NCI-H748 (cell line): ENCODE results near the gene AFF3.
A peak's percentile ranks its signal among the peaks of the same experiment; 100 is the strongest.
"Not testable (repeated sequence)": the region's sequence is repeated elsewhere in the genome, so short reads cannot be mapped to it uniquely, and the experiment has no call there.

Source experiments
- DNase-seq: peaks from one replicate; lab custom pipeline; 2025; ENCODE audit not compliant: unreplicated experiment; lab: John Stamatoyannopoulos, UW

The AFF3 gene

DNA sequence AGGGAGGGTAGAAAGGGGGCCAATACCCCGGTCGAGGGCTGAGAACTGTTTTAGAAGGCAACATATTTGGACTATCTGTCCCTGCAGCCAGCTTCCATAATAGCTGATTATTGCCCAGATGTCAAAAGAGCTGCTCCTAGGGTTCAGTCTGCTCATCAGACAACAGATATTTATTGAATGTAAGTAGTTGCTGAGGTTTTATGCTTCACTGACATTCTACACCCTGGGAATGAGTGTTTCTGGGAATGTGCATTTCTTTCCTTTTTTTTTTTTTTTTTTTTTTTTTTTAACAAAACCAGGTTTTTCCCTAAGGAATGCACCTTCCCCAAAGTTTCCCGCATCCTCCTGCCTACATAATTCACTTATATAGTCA lies 33.8 kb downstream of the AFF3 start:
- not testable (repeated sequence) for DNase-seq

- DNase-seq = no peak
Observed at GRCh38 chr2:100107906-100108647, 34.3 kb downstream of the AFF3 start.

GRCh38 chr2:100107440-100107839 lies 35.0 kb downstream of the AFF3 start:
- DNase-seq = no peak

DNA sequence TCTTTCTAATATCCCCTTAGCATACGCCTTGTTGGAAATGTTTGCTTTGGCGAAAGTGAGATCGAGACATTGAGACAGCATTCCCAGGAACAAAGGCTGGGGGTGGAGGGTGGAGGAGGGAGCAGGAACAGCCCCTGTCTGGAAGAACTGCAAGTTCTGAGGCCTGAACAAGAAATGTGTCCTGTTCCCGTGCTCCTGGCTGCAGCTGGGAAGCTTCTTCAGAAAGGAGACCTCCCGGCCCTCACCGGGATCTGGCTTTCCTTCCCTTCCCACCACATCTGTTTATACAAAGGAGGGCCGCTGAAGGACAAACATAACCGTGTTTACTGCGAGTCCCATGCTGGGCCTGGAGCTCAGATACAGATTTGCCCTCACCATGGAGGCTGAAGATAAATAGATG lies 35.9 kb downstream of the AFF3 start:
- DNase-seq = peak; percentile 48

DNA sequence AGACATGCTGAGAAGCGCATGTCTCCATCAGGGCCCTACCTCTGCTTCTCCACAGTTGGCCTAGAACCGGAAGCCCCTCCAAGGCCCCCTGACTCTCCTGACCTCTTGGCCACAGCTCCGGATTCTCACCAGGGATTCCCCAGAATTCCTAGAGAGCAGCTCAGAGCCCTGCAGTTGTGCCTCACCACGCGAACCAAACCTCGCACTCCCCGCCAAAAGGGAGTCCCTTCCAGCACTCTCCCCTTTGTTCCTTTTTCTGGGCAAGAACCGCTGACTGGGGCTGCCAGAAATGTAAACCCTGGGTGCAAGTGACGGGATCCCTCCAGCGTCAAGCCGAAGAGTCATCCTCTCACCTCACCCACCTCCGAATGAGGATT lies 36.7 kb downstream of the AFF3 start:
- DNase-seq = no peak

- DNase-seq = peak; percentile 28
Observed at GRCh38 chr2:100104718-100105677, 37.4 kb downstream of the AFF3 start.

- DNase-seq = not testable (repeated sequence)
Observed at GRCh38 chr2:100104265-100104664, 38.1 kb downstream of the AFF3 start.

DNA sequence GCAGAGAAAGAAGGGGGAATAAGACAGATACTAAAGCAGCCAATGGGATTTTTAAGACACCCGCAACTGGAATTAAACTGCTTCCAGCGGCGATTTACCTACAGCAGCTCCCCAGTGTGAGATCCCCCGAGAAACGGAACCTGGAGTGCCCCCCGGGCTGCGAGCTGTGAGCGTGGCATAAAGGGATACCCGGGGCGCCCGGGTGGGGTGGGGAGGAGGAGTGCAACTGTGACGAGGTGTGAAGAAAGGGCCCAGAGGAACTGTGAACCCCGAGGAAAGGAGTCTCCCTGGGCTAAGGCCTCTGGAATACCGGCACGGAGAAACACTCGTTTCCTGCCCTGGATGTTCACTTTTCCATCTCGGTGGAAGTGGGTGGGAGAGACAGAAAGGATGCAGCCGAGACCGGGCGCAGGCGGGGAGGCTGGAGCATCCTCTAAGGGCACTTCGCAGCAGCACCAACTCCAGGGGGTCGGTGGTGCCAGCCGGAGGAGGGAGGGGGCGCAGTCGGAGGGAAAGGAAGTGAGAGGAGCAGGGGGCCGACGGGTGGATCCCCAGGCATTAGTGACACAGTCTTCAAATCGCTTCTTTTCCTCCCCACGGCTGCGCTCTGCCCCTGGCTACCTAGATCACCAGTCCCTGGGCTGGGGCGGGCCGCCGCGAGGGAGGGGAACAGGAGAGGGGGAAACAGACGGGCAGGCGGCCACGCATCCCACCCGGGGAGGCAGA lies 38.7 kb downstream of the AFF3 start:
- DNase-seq = peak; percentile 1

DNA sequence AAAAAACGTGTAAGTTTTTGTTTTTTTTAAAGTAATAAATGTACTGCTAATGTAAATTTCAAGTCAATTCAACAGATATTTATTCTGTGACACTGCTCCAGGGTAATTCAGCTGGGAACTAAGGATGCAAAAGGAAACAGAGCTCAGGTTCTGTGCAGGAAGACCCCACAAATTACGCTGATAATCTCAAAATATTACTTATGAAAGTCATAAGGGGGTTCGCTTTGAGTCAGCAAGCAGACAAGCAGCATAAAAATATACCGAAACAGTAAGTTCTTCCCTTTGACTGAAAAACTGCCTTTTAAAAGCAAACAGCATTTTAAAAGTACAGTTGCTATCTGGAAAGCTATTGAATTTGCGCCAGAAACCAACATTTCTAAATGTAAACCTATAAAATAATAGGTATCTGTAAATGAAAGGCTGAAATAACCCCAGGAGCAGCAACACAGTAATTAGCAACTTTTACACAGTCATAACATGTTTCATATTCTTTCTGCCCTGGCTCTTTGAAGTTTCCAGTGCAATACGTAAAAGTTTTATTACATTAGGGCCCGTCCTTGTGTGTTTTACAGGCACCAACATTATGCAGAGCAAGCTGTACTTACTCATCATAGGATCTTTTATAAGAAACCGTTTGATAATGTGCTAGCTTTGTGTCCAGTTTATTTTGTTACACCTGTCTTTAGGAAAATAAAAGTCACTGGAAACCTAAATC lies 39.8 kb downstream of the AFF3 start:
- DNase-seq = not testable (repeated sequence)

- not testable (repeated sequence) for DNase-seq
Observed at GRCh38 chr2:100098855-100099254, 43.5 kb downstream of the AFF3 start.

GRCh38 chr2:100097611-100098294 lies 44.6 kb downstream of the AFF3 start:
- DNase-seq = not testable (repeated sequence)

- not testable (repeated sequence) for DNase-seq
Observed at GRCh38 chr2:100095845-100096244, 46.5 kb downstream of the AFF3 start.

GRCh38 chr2:100091807-100092206 lies 50.6 kb downstream of the AFF3 start:
- not testable (repeated sequence) for DNase-seq

GRCh38 chr2:100085744-100086143 lies 56.6 kb downstream of the AFF3 start:
- DNase-seq = not testable (repeated sequence)

DNA sequence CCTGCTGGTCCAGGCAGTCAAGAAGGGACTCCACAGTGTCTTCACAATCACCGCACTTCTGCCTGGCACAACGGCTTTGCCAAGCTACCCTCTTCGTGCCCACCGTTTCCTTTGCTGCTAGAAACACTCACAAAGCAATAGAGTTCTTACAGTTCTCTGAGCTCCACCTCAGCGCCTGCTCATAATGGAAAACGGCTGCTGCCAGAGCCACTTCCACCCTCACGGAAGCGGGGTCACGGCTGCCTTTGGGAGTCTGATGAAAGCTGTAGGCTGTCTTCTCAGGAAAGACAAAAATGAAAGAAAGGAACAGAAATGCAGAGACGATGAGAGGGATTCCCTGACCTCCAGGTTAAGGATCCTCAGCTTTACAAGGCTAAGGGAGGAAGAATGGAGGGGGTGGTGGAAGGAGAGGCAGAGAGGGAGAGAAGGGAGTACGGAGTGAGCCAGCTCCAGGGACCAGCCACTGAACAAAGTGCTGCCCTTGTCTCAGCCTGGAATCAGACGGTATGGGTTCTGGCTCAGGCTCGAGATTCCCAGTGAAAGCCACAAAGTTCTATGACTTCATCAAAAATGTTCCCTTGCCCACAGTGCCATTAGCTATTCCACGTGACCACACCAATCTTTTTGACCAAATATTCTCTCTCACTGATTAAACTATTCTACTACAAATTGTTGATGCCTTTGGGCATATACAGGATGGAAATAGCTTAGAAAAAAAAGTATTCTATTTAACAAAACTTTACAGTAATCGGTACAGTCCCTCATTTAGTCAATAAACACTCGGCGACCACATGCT lies 58.8 kb downstream of the AFF3 start:
- DNase-seq = not testable (repeated sequence)

GRCh38 chr2:100082302-100082978 lies 60.0 kb downstream of the AFF3 start:
- not testable (repeated sequence) for DNase-seq

DNA sequence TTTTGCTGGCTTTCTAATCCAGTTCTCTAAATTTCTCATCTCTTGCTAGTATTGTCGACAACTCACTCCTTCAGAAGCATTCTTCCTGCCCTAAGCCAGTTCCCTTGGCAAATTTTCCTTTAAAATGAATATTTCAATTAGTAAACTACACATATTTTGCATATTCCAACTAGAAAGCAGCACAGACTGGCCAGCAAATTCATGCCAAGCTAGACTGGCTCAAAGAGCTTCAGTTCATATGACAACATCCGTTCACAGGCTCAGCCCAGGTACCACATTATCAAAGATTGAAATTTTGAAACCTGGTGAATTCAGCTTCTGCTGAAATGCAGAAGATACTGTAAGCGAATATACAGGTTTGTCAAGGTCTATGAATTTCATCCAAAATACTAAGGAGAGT lies 64.5 kb downstream of the AFF3 start:
- DNase-seq = no peak

DNA sequence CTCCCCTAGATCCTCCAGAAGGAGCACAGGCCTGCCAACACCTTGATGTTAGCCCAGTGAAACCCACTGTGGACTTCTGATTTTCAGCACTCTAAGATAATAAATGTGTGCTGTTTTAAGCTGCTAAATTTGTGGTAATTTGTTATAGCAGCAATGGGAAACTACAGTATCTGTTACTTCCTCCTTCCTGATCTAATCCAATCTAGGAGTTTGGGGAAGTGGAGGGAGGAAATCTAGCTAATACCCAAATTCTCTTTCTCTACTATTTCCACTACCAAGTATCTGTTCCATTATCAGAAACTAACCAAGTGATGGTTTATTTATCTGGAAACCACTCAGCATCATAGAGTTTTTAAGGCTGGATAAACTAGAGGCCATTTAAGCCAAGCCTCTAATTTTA lies 64.9 kb downstream of the AFF3 start:
- no peak for DNase-seq

DNA sequence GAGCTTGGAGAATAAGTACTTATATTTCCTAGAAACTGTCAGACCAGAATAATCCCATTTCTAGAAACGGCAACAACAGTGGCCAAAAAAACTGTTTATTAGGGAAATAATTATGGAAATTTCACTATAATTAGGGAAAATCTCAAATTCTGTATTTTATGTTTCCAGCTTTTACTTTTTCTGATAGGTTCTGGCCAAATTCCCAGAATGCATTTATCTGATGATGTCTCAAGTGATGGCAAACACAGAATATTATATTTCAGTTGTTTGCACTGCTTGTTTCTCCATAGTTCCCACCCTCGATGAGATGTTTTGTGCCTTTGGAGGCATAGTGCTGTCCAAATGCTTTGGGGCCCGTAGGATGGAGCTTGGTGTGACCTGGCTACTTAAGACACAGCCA lies 66.9 kb downstream of the AFF3 start:
- DNase-seq = no peak
